ENCODE measurements around the gene CFAP299.

CFAP299 gene

GRCh38 chr4:80776168-80776567 lies 440.6 kb downstream of the CFAP299 start:
- no peak for TF ChIP-seq USF1 (IDR thresholded peaks at IDR 0.05)

DNA sequence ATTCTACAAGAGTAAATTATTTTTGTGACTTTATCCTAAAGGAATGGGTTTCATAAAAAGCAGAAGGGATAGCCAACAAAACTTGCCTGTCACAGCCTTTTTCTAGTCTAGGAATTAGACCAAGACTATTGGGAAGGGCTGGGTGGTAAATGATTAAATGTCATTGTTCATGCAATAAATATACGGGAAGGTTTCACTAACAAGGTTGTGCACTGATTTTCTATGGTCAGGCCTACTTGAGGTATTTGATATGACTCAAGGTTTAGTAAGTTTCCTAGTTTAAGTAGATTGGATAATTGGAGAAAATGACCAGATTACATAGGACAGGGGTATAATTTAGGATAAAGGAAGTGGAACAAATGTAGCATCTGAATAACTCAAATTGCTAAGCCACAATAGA lies 445.9 kb downstream of the CFAP299 start:
- TF ChIP-seq FOXM1 (IDR thresholded peaks at IDR 0.05; ENCODE audit: borderline replicate concordance, low read depth), result no peak
- TF ChIP-seq ZBTB7A (IDR thresholded peaks at IDR 0.05; ENCODE audit: low read depth), result no peak
- TF ChIP-seq, protein P1, sequence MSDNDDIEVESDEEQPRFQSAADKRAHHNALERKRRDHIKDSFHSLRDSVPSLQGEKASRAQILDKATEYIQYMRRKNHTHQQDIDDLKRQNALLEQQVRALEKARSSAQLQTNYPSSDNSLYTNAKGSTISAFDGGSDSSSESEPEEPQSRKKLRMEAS (IDR thresholded peaks at IDR 0.05), result no peak
- no peak for TF ChIP-seq TEAD4 (IDR thresholded peaks at IDR 0.05)
- TF ChIP-seq TAF1 (IDR thresholded peaks at IDR 0.05; ENCODE audit: low read depth), result no peak
- TF ChIP-seq NFIC (IDR thresholded peaks at IDR 0.05), result no peak
- no peak for TF ChIP-seq CEBPB (IDR thresholded peaks at IDR 0.05)
- TF ChIP-seq RAD21 (IDR thresholded peaks at IDR 0.05; ENCODE audit: low read depth), result no peak
- TF ChIP-seq USF1 (IDR thresholded peaks at IDR 0.05), result no peak
- TF ChIP-seq EGR1 (IDR thresholded peaks at IDR 0.05), result no peak
- no peak for TF ChIP-seq EP300 (IDR thresholded peaks at IDR 0.05; ENCODE audit: borderline replicate concordance)

GRCh38 chr4:80787306-80787705 lies 451.8 kb downstream of the CFAP299 start:
- TF ChIP-seq, protein P2, sequence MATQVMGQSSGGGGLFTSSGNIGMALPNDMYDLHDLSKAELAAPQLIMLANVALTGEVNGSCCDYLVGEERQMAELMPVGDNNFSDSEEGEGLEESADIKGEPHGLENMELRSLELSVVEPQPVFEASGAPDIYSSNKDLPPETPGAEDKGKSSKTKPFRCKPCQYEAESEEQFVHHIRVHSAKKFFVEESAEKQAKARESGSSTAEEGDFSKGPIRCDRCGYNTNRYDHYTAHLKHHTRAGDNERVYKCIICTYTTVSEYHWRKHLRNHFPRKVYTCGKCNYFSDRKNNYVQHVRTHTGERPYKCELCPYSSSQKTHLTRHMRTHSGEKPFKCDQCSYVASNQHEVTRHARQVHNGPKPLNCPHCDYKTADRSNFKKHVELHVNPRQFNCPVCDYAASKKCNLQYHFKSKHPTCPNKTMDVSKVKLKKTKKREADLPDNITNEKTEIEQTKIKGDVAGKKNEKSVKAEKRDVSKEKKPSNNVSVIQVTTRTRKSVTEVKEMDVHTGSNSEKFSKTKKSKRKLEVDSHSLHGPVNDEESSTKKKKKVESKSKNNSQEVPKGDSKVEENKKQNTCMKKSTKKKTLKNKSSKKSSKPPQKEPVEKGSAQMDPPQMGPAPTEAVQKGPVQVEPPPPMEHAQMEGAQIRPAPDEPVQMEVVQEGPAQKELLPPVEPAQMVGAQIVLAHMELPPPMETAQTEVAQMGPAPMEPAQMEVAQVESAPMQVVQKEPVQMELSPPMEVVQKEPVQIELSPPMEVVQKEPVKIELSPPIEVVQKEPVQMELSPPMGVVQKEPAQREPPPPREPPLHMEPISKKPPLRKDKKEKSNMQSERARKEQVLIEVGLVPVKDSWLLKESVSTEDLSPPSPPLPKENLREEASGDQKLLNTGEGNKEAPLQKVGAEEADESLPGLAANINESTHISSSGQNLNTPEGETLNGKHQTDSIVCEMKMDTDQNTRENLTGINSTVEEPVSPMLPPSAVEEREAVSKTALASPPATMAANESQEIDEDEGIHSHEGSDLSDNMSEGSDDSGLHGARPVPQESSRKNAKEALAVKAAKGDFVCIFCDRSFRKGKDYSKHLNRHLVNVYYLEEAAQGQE (IDR thresholded peaks at IDR 0.05; ENCODE audit: low read depth), result no peak
- no peak for TF ChIP-seq NFIC (IDR thresholded peaks at IDR 0.05)

DNA sequence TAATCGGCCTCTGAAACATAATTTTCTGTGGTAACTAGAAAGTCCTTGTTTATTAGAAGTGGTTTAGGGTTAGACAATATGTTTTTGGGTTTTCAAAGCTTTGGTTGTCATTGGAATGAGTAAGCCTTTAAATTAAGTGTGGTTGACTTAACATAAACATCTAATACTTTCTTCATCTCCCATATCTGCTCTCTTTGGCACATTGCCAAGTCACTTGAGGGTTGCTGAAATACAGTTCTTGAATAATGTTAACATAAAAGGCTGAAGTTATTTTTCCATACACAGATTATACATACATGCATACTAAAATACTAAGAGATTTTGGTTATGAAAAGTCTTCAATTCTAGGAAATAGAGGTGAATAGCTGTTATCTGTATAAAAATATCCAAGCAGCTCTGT lies 453.3 kb downstream of the CFAP299 start:
- TF ChIP-seq ZBTB7A (IDR thresholded peaks at IDR 0.05; ENCODE audit: low read depth), result no peak
- TF ChIP-seq NFIC (IDR thresholded peaks at IDR 0.05), result peak; percentile 68
- TF ChIP-seq TCF12 (IDR thresholded peaks at IDR 0.05; ENCODE audit: low read depth), result no peak
- no peak for TF ChIP-seq EGR1 (IDR thresholded peaks at IDR 0.05)

- TF ChIP-seq TCF12 (IDR thresholded peaks at IDR 0.05; ENCODE audit: low read depth) (no peak), ZBTB7A (IDR thresholded peaks at IDR 0.05; ENCODE audit: low read depth) (no peak), RAD21 (IDR thresholded peaks at IDR 0.05; ENCODE audit: low read depth) (no peak), CEBPB (IDR thresholded peaks at IDR 0.05) (no peak), NFIC (IDR thresholded peaks at IDR 0.05) (no peak), TEAD4 (IDR thresholded peaks at IDR 0.05) (no peak), CREB1 (IDR thresholded peaks at IDR 0.05; ENCODE audit: low read depth) (no peak), EP300 (IDR thresholded peaks at IDR 0.05; ENCODE audit: borderline replicate concordance) (no peak), EGR1 (IDR thresholded peaks at IDR 0.05) (no peak), USF1 (IDR thresholded peaks at IDR 0.05) (no peak), TAF1 (IDR thresholded peaks at IDR 0.05; ENCODE audit: low read depth) (no peak), YY1 (IDR thresholded peaks at IDR 0.05; ENCODE audit: low read depth) (no peak), FOXM1 (IDR thresholded peaks at IDR 0.05; ENCODE audit: borderline replicate concordance, low read depth) (no peak)
- TF ChIP-seq, protein P2 (IDR thresholded peaks at IDR 0.05; ENCODE audit: low read depth), result no peak
- TF ChIP-seq, protein P1 (IDR thresholded peaks at IDR 0.05), result no peak
Measured at GRCh38 chr4:80790152-80790551, 454.6 kb downstream of the CFAP299 start.

GRCh38 chr4:80798082-80798481 lies 462.6 kb downstream of the CFAP299 start:
- TF ChIP-seq, protein P1 (IDR thresholded peaks at IDR 0.05), result no peak
- TF ChIP-seq TEAD4 (IDR thresholded peaks at IDR 0.05), result no peak
- no peak for TF ChIP-seq YY1 (IDR thresholded peaks at IDR 0.05; ENCODE audit: low read depth)
- TF ChIP-seq RAD21 (IDR thresholded peaks at IDR 0.05; ENCODE audit: low read depth), result no peak
- TF ChIP-seq EP300 (IDR thresholded peaks at IDR 0.05; ENCODE audit: borderline replicate concordance), result no peak

- TF ChIP-seq RAD21 (IDR thresholded peaks at IDR 0.05; ENCODE audit: low read depth), result no peak
- TF ChIP-seq YY1 (IDR thresholded peaks at IDR 0.05; ENCODE audit: low read depth), result no peak
- TF ChIP-seq CEBPB (IDR thresholded peaks at IDR 0.05), result no peak
- TF ChIP-seq FOXM1 (IDR thresholded peaks at IDR 0.05; ENCODE audit: borderline replicate concordance, low read depth), result no peak
- TF ChIP-seq, protein P1 (IDR thresholded peaks at IDR 0.05), result no peak
- TF ChIP-seq NFIC (IDR thresholded peaks at IDR 0.05), result no peak
- no peak for TF ChIP-seq TAF1 (IDR thresholded peaks at IDR 0.05; ENCODE audit: low read depth)
- no peak for TF ChIP-seq USF1 (IDR thresholded peaks at IDR 0.05)
- no peak for TF ChIP-seq CREB1 (IDR thresholded peaks at IDR 0.05; ENCODE audit: low read depth)
- no peak for TF ChIP-seq EP300 (IDR thresholded peaks at IDR 0.05; ENCODE audit: borderline replicate concordance)
- TF ChIP-seq EGR1 (IDR thresholded peaks at IDR 0.05), result no peak
- TF ChIP-seq TCF12 (IDR thresholded peaks at IDR 0.05; ENCODE audit: low read depth), result no peak
- TF ChIP-seq, protein P2 (IDR thresholded peaks at IDR 0.05; ENCODE audit: low read depth), result no peak
- TF ChIP-seq TEAD4 (IDR thresholded peaks at IDR 0.05), result no peak
- no peak for TF ChIP-seq ZBTB7A (IDR thresholded peaks at IDR 0.05; ENCODE audit: low read depth)
Measured at GRCh38 chr4:80803337-80803736, 467.8 kb downstream of the CFAP299 start.

Data from Ishikawa (cell line).